Hepatic stellate cell (primary cell): ENCODE data around the gene HACD4.
"Not testable (repeated sequence)": the region's sequence is repeated elsewhere in the genome, so short reads cannot be mapped to it uniquely, and the experiment has no call there.

Source experiments
- DNase-seq: peaks from one replicate; pipeline ENCODE4 v3.0.0; 2011; ENCODE audit warnings: low spot score

HACD4 gene

GRCh38 chr9:21016701-21017491 lies 14.5 kb downstream of the HACD4 start:
- peak; percentile 29 for DNase-seq

GRCh38 chr9:21015995-21016394 lies 15.4 kb downstream of the HACD4 start:
- DNase-seq = no peak

GRCh38 chr9:21015129-21015815 lies 16.2 kb downstream of the HACD4 start:
- DNase-seq = no peak

GRCh38 chr9:21002040-21002439 lies 29.4 kb downstream of the HACD4 start:
- DNase-seq = no peak

- DNase-seq = no peak
Observed at GRCh38 chr9:21001581-21001980, 29.9 kb downstream of the HACD4 start.

- no peak for DNase-seq
Observed at GRCh38 chr9:20997503-20998076, 33.9 kb downstream of the HACD4 start.

GRCh38 chr9:20996809-20997208 lies 34.6 kb downstream of the HACD4 start:
- no peak for DNase-seq

- DNase-seq = no peak
Observed at GRCh38 chr9:20995616-20996015, 35.8 kb downstream of the HACD4 start.

- DNase-seq = no peak
Observed at GRCh38 chr9:20994486-20994885, 37.0 kb downstream of the HACD4 start.

GRCh38 chr9:20990867-20991266 lies 40.6 kb downstream of the HACD4 start:
- DNase-seq = no peak

GRCh38 chr9:20989923-20990341 lies 41.5 kb downstream of the HACD4 start:
- no peak for DNase-seq

GRCh38 chr9:20988671-20989315 lies 42.6 kb downstream of the HACD4 start:
- no peak for DNase-seq

- DNase-seq = no peak
Observed at GRCh38 chr9:20988061-20988460, 43.4 kb downstream of the HACD4 start.

- no peak for DNase-seq
Observed at GRCh38 chr9:20987521-20987920, 43.9 kb downstream of the HACD4 start.

GRCh38 chr9:20985851-20986600 lies 45.4 kb downstream of the HACD4 start:
- no peak for DNase-seq

GRCh38 chr9:20984506-20984905 lies 46.9 kb downstream of the HACD4 start:
- no peak for DNase-seq

GRCh38 chr9:20981486-20981885 lies 50.0 kb downstream of the HACD4 start:
- peak; percentile 35 for DNase-seq

GRCh38 chr9:20980832-20981455 lies 50.5 kb downstream of the HACD4 start:
- peak; percentile 35 for DNase-seq

- no peak for DNase-seq
Observed at GRCh38 chr9:20978249-20978648, 53.2 kb downstream of the HACD4 start.

- DNase-seq = not testable (repeated sequence)
Observed at GRCh38 chr9:20974191-20974938, 57.1 kb downstream of the HACD4 start.
